Measurements from ENCODE around the gene GMEB2.
"Not testable (repeated sequence)": the region's sequence is repeated elsewhere in the genome, so short reads cannot be mapped to it uniquely, and the experiment has no call there.

GMEB2 gene

DNA sequence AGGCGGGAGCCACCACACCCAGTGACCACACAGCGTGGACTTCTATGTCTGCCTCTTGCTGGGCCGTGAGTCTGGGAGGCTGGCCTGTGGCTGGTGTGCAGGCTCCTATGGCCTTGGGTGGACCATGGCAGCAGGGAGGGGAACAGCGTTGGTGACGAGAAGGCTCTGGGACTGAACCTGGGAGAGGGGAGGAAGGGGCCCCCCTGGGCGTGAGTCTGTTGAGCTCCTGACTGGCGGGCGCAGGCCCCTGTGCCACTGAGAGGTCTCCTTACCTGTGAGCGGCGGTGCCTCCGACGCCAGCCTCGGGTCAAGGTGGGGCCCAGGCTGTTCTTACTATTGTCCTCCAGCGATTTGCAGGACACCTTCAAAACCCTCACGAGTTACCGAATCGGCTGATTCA is 40.1 kb downstream of the GMEB2 start:
- no peak for DNase-seq

DNA sequence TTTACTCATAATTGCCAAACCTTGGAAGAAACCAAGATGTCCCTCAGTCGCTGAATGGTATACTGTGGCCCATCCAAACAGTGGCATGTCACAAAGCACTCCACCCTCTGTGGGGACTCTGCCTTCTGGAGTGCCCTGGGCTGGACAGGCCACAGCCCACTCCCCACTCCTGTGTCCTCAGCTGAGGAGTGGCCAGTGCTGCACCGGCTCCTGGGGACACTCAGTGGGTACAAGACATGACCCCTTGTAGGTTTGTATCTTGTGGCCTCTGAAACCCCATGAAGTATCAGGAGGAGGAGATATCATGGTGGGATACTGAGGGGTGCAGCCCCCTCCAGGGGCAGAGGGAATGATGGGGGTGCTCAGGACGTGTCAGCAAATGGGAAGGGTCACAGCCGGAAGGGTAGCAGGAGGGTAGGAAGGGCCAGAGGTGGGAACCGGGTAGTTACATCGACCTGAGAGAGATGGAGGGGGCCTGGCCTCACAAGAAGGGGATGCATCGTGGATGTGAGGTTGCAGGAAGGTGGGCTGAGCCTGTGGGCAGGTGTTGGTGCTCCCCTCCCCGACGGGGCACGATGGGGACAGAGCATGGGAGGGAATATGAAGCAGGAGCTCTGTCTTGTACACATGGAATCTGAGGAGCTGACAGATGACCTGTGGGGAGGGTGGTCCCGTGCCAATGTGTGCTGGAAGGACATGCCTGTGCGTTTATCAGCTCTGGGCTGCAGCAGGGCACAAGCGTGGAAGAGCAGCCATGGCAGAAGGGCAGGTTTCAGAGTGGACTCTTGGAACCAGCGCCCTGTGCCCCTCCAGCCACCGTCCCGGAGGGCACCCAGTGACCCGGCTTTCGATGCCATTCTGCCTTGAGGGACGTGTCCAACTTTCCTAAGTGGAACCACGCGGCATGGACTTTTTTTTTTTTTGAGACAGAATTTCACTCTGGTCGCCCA is 41.0 kb downstream of the GMEB2 start:
- no peak for DNase-seq

DNA sequence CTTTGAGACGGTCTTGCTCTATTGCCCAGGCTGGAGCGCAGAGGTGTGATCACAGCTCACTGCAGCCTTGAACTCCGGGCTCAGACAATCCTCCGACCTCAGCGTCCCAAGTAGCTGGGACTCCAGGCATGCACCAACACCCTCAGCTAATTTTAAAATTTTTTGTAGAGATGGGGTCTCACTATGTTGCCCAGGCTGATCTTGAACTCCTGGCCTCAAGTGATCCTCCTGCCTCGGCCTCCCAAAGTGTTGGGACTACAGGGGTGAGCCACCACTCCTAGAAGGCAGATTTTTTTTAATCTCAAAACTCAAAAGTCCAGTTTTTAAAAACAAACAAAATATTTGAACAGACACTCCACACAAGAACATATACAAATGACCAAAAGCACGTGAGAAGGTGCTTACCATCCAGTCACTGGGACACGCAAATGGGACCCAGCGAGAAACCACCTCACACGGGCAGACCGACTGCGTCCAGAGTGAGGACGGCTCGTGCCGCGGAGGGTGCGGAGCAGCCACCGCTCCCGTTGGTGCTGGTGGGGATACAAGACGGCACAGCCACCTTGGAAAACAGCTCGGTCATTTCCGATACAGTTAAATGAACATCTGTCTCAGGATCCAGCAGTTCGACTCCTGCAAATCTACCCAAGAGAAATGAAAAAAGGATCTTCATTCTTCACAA is 44.4 kb downstream of the GMEB2 start:
- DNase-seq: no peak

DNA sequence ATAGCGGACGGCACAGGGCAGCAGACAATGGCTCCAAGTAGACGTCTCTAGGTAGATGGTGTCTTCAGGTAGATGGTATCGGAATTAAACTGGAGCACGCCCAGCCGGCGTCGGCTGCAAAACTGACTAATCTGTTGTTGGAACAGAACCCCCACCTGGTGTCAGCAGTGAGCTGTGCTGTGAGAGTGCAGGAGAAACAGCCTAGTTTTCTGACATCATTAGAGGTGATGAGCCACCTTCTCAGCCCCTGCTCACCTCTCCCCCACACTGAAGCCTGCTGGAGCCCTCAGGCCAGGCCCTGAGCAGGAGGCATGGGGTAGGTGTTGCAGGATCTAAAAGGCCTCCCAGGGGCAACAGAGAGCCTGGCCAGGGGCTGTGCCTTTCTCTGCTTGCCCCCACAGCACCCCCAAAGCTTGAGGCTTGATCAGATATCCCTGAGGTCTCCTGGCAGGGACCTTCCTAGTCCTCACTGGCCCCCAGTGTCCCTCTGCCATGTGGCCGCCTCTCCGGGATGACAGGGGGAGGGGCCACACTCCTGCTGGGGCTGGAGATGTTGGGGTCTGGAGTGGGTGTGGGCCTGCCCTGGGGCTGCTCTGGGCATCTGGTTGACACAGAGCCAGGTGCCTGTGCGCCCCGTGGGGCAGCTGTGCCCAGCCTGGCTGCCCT is 46.0 kb downstream of the GMEB2 start:
- DNase-seq: peak; percentile 47

DNA sequence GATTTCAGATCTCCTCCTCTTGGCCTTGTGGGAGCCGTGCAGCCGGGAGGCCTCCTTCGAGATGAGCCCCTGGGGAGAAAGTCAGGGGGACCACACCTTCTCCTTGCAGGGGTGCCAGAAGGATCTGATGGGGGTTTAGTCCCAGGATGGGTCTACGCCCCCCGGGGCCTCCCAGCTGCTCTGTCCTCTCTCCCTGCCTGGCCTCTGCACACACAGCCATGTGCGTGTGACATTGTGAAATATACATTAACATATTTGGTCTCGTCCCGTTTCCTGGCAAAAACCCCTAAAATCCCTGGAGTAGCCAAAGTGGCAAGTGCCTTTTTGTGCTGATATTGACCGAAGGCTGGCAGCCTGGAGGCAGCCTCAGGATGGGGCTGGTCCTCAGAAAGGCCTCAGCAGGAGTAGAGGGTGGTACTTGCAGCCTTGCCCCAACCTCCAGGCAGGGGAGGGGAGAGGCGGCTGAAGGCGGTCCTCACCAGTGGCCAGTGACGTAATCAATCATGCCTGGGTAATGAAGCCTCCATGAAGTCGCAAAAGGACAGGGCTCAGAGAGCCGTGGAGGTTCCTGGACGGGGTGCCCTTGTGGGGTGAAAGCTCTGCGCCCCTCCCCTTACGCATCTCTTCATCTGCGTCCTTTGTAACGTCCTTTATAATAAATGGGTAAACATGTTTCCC is 47.7 kb downstream of the GMEB2 start:
- DNase-seq: no peak

DNA sequence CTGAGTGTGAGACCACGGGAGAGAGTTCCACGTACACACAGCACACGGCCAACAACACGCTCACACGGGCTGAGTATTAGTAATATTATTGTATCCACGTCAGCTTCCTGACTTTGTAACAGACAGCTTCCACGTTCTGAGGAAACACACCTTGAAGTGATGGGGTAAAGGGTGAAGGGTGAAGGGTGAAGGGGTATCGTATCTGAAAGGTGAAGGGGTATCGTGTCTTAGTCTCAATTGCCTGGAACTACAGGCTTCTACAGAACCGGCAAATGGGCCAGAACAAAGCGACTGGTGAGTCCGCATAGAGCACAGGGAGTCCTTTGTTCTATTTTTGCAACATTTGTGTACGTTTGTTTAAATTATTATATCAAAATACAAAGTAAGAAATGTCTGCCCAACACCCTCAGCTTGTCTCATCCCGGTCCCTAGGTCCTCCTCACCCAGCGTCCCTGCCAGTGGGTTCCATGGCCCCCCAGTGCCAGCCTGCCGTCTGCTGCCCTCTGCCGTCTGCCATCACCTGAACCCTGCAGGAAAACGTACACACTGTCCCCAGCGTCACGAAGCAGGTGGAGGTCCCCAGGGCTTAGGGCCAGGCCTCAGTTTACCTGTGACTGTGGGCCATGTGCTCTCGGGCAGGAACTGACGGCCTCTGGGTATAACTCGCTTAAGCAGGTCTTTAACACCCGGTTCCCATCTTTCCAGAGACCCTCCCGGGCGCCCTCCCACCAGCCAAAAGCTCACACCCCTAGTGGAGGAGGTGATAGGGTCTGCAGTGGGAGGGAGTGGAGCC is 48.5 kb downstream of the GMEB2 start:
- no peak for DNase-seq

DNA sequence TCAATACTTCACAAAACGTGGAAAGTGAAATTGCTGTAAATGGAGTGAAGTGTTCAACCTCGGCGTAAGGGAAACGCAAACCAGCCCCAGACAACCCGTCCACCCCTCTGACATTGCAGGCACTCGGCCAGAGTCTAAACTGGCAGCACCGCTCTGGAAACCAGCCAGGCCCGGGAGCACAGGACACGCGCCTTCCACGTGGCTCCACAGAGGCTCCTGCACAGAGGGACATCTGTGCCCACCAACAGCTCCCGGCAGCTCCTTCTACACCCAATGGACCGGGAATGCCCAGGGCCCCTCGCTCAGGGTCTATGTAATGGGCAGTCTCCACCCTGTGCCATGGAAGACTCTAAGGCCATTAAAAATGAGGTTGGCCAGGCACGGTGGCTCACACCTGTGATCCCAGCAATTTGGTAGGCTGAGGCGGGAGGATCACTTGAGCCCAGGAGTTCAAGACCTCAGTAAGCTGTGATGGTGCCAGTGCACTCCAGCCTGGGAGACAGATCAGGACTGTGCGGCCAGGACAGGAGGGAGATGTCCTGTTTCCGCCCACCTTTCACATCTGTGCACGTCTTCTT is 49.5 kb downstream of the GMEB2 start:
- peak; percentile 15 for DNase-seq

DNA sequence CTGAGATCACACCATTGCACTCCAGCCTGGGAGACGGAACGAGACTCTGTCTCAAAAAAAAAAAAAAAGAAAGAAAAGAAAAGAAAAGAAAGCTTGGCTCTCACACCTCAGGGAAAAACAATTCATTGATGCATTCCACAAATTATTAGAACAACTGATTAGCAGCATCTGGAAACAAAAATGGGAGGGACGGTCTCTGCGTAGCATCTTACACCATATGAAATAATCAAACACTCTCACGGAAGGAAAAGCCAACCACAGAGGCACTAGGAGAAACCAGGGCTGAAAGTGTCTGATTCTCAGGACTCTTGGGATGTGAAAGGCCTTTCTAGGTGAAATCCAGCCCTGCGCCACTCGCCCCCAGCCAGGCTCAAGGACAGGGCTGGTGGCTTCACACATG is 50.6 kb downstream of the GMEB2 start:
- no peak for DNase-seq

DNA sequence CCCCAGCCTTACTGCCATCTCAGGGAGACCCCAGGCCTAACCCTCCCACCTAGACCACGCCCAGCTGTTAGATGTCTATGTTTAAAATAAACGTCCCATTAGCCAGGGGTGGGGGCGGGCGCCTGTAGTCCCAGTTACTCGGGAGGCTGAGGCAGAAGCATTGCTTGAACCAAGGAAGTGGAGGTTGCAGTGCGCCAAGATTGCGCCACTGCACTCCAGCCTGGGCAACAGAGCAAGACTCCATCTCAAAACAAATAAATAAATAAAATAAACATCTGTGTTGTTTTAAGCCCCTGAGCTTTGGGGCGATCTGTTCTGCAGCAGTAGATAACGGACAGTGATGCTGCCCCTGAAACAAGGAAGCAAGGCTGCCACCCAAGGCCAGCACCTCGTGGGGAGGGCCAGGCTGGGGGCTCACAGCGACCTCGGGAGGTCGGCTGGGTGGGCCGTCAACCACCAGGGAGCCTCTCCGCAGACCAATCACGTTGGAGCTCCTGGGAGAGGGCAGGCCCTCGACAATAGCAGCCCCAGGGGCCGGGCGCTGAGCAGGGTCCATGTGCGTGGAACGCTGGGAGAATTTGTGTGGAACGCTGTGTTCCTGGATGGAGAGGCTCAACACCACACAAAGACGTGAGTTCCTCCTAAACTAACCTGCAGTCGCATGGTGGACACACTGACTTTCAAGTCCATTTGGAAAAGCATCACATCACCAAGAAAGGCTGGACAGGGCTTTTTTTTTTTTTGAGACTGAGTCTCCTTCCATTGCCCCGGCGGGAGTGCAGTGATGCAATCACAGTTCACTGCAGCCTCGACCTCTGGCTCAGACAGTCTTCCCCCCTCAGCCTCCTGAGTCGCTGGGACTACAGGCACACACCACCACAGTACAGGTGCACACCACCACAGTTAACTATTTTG is 51.8 kb downstream of the GMEB2 start:
- no peak for DNase-seq

DNA sequence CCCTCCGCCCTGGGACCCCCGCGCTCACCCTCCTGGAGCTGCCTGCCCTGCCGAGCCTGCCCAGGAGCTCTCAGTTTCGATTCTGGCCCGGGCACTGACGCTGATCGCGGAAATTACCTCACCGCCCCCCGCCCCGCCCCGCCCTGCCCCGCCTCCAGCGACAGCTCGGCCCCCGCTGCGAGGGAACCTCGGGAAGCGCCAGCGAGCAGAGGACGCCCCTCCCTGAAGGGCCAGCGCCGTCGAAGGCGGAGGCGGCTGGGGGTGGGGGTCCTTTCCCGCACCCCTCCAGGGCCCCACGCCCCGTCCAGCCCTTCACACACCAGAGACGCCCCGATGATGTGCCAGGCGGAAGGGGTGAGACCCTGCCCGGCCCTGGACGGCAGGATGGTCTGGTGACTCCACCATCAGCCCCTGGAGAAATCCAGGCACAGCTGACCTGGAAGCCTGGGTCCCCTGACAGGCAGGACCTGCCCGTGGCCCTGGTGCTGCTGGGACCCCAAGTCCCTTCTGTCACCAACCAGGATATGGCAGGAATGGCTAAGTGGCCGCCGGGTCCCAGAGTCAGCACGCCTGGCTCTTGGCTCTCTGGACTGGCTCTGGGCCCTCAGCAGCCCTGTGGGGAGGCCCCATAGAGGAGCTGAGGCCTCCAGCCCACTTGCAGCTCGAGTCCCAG is 52.6 kb downstream of the GMEB2 start, which contains the start of gene HELZ2:
Gene HELZ2 (minus strand): TSS at position 84 of the 673 bp plus-strand sequence. CDS start 1,854 bp downstream, outside the sequence.
- DNase-seq: no peak

DNA sequence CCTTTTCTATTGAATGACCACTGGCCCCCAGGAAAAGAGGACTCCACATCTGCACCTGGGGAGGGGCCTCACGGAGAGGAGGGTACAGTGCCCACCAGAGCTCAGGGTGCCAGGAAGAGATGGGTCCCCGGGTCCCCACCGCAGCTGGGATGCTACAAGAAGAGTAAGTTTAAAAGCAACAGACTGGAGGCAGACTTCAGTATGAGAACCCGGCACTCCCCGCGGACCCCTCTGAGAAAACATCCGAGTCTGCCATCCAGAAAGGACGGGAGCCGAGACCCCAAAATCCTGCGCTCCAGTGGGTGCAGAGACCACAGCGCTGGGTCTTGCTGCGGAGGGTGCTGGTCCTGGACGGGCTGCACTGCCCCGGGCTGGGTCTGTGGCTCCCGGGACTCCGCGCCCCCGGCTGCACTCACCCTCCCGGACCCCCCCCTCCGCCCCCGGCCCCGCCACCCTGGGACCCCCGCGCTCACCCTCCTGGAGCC is 53.2 kb downstream of the GMEB2 start:
- DNase-seq: no peak

DNA sequence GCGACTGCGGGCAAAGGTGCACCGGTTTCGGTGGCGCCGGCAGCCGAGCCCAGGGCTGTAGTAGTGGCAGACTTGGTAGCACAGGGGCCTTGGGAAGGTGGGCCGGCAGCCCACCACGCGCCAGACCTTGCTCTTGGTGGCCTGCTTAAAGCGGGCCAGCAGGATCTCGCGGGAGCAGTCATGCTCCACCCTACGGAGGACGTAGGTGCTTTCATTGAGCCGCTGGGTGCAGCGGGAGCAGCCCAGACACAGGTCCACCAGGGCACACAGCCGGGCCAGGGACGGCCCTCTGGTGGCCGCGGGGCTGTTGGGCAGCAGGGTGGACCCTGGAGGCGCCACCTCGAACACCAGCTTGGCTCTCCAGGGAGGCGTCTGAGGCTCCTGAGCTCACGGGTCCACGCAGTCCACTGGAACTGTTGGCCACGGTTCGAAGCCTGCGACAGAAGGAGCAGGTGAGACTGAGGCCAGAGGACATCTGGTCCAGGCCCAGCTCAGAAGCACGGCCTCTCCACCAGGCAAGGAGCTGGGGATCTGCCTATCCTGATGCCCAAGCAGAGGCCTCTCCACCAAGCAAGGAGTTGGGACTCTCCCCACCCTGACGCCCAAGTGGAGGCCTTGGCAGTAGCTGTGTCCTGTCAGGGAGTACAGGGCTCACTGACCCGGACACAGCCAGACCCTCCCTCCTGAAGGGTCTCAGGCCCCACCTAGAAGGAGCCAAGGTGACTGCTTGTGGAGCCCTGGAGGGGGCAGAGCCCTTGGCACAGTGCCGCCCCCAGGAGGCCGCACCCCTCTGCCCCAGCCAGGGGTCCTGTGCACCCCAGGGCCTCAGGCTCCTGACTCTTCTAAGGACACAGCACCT is 53.9 kb downstream of the GMEB2 start:
- DNase-seq: no peak

DNA sequence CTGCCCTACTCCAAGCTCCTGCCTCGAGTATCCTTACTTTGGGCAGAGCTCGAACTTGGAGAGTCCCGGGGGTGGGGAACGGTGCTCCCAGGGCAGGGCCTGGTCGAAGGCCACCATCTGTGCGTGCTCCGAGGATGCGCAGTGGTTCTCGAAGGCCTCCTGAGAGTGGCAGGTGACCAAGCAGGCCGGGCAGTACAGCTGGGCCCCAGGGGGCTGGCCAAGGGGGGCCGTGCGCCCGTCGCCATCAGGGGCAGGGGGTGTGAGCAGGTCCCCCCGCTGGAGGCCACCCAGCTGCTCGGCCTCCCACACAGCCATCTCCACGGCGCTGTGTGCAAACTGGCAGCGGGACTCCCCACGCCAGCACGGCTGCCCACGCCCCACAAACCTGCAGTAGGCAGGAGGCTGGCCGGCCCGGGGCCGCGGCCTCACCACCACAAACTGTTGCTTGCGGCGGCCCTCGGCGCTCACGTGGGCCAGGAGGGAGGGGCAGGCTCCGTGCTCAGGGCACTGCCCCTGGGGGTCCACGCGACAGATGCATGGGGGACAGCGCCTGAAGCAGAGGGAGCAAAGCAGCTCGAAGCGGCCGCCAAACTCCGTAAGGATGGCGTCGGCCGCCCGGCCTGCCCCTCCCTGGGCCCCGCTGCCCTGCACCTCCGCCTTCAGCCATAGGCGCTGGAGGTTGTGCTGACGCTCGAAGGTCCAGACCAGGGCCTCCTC is 54.7 kb downstream of the GMEB2 start:
- no peak for DNase-seq

DNA sequence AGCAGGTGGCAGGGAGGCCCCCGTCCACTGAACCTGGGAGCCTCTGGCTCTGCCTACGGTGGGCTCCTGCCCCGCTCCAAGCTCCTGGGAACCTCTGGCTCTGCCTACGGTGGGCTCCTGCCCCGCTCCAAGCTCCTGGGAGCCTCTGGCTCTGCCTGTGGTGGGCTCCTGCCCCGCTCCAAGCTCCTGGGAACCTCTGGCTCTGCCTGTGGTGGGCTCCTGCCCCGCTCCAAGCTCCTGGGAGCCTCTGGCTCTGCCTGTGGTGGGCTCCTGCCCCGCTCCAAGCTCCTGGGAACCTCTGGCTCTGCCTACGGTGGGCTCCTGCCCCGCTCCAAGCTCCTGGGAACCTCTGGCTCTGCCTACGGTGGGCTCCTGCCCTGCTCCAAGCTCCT is 55.8 kb downstream of the GMEB2 start:
- DNase-seq: not testable (repeated sequence)

DNA sequence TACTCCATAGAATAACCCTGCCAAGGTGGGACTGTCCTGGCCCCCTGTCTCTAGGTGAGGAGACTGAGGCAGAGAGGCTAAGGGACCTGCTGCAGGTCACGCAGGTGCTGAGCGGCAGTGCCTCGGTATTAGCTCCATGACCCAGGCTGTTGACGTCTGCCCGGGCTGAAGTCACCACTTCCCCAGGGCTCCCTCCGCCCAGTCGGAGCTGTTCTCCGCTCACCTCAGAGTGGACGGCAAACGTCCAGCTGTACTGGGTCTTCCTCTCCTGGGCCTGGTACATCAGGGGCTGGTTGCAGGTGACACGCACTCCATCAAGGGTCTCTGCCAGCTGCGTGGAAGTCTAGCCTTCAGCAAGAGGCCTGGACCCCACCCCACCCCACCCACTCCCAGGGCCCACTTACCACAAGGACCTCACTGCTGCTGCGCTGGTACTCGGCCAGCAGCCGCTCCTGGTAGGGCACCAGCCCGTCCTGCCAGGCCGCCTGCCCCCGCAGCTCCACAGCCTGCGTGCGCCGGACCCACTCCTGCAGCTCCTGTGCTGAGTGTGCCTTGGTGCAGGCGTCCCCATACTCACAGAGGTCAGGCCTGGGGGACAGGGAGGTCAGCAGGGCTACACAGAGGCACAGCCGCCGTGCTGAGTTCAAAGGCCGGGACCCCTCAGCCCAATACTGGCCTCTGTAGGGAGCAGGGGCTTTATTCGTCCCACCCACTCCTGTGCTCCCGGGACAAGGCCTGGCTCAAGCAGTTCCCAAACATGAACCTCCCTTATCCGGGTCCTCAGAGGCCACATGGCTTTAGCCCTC is 56.4 kb downstream of the GMEB2 start:
- DNase-seq: no peak

DNA sequence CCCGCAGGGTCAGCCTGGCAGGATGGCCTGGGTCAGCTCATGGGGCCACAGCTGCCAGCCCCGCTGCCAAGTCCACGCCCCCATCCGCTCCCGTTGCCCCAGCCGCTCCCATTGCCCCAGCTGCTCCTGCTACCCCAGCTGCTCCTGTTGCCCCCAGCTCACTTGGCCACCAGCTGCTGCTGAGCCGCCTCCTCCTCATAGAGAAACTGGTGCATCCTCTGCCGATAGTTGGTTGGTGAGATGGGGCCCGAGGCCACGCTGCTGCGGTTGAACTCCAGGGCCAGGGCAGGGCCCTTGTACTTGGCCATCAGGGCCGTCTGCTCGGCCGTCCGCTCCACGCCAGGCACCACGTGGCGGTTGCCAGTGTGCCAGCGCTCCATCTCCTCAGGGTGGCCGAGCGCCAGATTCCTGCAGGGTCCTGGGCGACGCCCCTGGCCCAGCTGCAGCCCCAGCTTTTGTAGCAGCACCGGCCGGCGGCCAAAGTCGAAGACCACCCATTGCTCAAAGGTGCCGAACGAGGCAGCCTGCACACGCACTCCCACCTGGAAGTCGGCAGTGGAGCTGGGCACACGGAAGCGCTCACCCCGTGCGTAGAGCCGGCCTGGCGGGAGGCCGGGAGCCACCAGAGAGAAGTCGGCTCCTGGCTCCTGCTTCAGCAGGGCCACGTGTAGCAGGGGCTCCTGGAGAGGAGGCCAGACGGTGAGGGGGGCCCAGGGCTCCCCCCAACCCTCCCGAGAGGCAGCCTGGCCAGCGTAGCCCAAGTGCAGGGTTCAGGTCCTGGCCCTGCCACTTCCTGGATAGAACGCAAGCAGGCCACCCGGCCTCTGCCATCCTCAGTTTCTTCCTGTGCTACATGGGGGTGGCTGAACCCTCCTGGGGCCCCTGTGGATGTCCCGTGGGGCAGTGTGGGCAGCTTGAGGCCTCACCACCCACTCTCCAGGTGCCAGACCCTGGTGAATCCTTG is 57.6 kb downstream of the GMEB2 start:
- no peak for DNase-seq

Measured in DMS153 (cell line).